Ascending aorta (tissue), 2 donors: ENCODE measurements around the gene FAM174B. TPM values are rescaled to one million over a fixed set of nuclear protein-coding genes. Genes with fewer than 3 reads are reported as not detected.

Experiments used
- DNase-seq, 2 donors: peaks; one replicate each; pipeline ENCODE4 v3.0.0-alpha.2; 2019; ENCODE audit warnings: low spot score in 2 of 2
- H3K27ac ChIP-seq, 2 donors: fragments of 200-600 bp; sonication (generic); one replicate each; pipeline ENCODE4 v1.5.1; 2016 to 2017; ENCODE audit warnings: mild to moderate bottlenecking in 1 of 2
- H3K27me3 ChIP-seq: fragments of 200-600 bp; sonication (generic); one replicate; pipeline ENCODE4 v1.5.1; 2017
- H3K36me3 ChIP-seq, 2 donors: fragments of 200-600 bp; sonication (generic); one replicate each; pipeline ENCODE4 v1.5.1; 2016
- H3K4me1 ChIP-seq, 2 donors: fragments of 200-600 bp; sonication (generic); one replicate each; pipeline ENCODE4 v1.5.1; 2016 to 2017; ENCODE audit warnings: mild to moderate bottlenecking in 1 of 2
- H3K4me3 ChIP-seq, 2 donors: fragments of 200-600 bp; sonication (generic); one replicate each; pipeline ENCODE4 v1.5.1; 2016 to 2017; ENCODE audit warnings: mild to moderate bottlenecking in 1 of 2
- H3K9me3 ChIP-seq, 2 donors: fragments of 200-600 bp; sonication (generic); one replicate each; pipeline ENCODE4 v1.5.1; 2016
- CTCF ChIP-seq, 3 experiments: fragments of 200-600 bp in 2 of 3; fragments of 450-650 bp in 1 of 3; sonication (generic) in 2 of 3; IDR thresholded peaks; one replicate each; pipeline ENCODE4 v1.5.1; 2016 to 2019; ENCODE audit warnings: antibody characterized with exemption in 3 of 3, mild to moderate bottlenecking in 1 of 3, moderate library complexity in 1 of 3
- intact Hi-C: fragments of 100-400 bp; cut with DNase I; formaldehyde crosslinking; loops from one replicate; pipeline ENCODE4 v1.15.1; 2023
- total RNA-seq: library from RNA; depleted of rRNA; stranded (reverse); fragments of >200 nt; gene quantifications from one replicate; pipeline ENCODE4 v1.1.0, GENCODE V29; 2016

Gene FAM174B
- total RNA-seq, 1 donor from 2014 or later, result 5.2 TPM

GRCh38 chr15:92579486-92579885 lies 76.1 kb downstream of the FAM174B start:
- DNase-seq, result no peak
- Histone ChIP-seq H3K36me3 (no peaks in the 10 kb centered on the region), H3K4me1 (no peaks in the 10 kb centered on the region), H3K9me3 (no peaks in the 10 kb centered on the region), H3K27ac (no peak overlapping the region), H3K27me3 (no peaks in the 10 kb centered on the region), H3K4me3 (no peak overlapping the region)
- TF ChIP-seq CTCF (IDR thresholded peaks at IDR 0.05), result no peak
- intact Hi-C loops, result no loop called here

- Histone ChIP-seq H3K4me3 (no peak overlapping the region), H3K27ac (no peak overlapping the region), H3K27me3 (no peaks in the 10 kb centered on the region), H3K9me3 (no peaks in the 10 kb centered on the region), H3K4me1 (no peaks in the 10 kb centered on the region), H3K36me3 (no peaks in the 10 kb centered on the region)
- DNase-seq, result no peak
- no peak for TF ChIP-seq CTCF (IDR thresholded peaks at IDR 0.05)
- intact Hi-C loops, result no loop called here
Observed at GRCh38 chr15:92578096-92578835, 77.3 kb downstream of the FAM174B start.

- Histone ChIP-seq H3K4me1 (no peaks in the 10 kb centered on the region), H3K4me3 (no peak overlapping the region), H3K9me3 (no peaks in the 10 kb centered on the region), H3K27ac (no peak overlapping the region), H3K36me3 (no peaks in the 10 kb centered on the region), H3K27me3 (no peaks in the 10 kb centered on the region)
- intact Hi-C loops, result no loop called here
- no peak for DNase-seq
- TF ChIP-seq CTCF (IDR thresholded peaks at IDR 0.05), result no peak
Observed at GRCh38 chr15:92576597-92577200, 78.9 kb downstream of the FAM174B start.

GRCh38 chr15:92574566-92574965 lies 81.0 kb downstream of the FAM174B start:
- Histone ChIP-seq H3K36me3 (no peaks in the 10 kb centered on the region), H3K4me3 (no peak overlapping the region), H3K4me1 (no peaks in the 10 kb centered on the region), H3K27me3 (no peaks in the 10 kb centered on the region), H3K27ac (no peak overlapping the region), H3K9me3 (no peaks in the 10 kb centered on the region)
- intact Hi-C loops, result no loop called here
- no peak for TF ChIP-seq CTCF (IDR thresholded peaks at IDR 0.05)
- DNase-seq, result no peak

GRCh38 chr15:92574161-92574560 lies 81.4 kb downstream of the FAM174B start:
- Histone ChIP-seq H3K36me3 (no peaks in the 10 kb centered on the region), H3K27ac (no peak overlapping the region), H3K9me3 (no peaks in the 10 kb centered on the region), H3K4me3 (no peak overlapping the region), H3K27me3 (no peaks in the 10 kb centered on the region), H3K4me1 (no peaks in the 10 kb centered on the region)
- intact Hi-C loops, result no loop called here
- TF ChIP-seq CTCF (IDR thresholded peaks at IDR 0.05), result no peak
- no peak for DNase-seq
